GM23338 (cell line): ENCODE measurements around the gene GRAMD1B. TPM values are rescaled to one million over a fixed set of nuclear protein-coding genes. Genes with fewer than 3 reads are reported as not detected.

ENCODE experiments used
- ATAC-seq: fragments of 200-7000 bp; cut with Tn5 transposase; 3 replicates; pipeline ENCODE4 v1.9.1; 2020
- DNase-seq: peaks from one replicate; pipeline ENCODE4 v3.0.0-alpha.2; 2015; ENCODE audit warnings: low spot score
- H2AFZ ChIP-seq: fragments of 200-600 bp; sonication (generic); 2 replicates; pipeline ENCODE4 v1.8.0; 2016; ENCODE audit warnings: antibody characterized with exemption, mild to moderate bottlenecking, moderate library complexity
- H3F3A ChIP-seq: fragments of 200-600 bp; sonication (generic); replicated peaks from 2 replicates; pipeline ENCODE4 v1.8.0; 2017; ENCODE audit warnings: antibody characterized with exemption, mixed run types, low read depth
- H3K27ac ChIP-seq: fragments of 200-600 bp; sonication (generic); 2 replicates; pipeline ENCODE4 v1.6.1; 2016; ENCODE audit warnings: low read depth
- H3K27me3 ChIP-seq: fragments of 200-600 bp; sonication (generic); 2 replicates; pipeline ENCODE4 v1.8.0; 2016; ENCODE audit warnings: mild to moderate bottlenecking, mixed run types, moderate library complexity; ENCODE audit not compliant: insufficient read depth
- H3K36me3 ChIP-seq: fragments of 200-600 bp; sonication (generic); 2 replicates; pipeline ENCODE4 v1.8.0; 2016; ENCODE audit warnings: mild to moderate bottlenecking; ENCODE audit not compliant: insufficient read depth
- H3K4me1 ChIP-seq: fragments of 200-600 bp; sonication (generic); 2 replicates; pipeline ENCODE4 v1.8.0; 2016; ENCODE audit warnings: mild to moderate bottlenecking, moderate library complexity; ENCODE audit not compliant: insufficient read depth
- H3K4me2 ChIP-seq: fragments of 200-600 bp; sonication (generic); 2 replicates; pipeline ENCODE4 v1.7.1; 2017; ENCODE audit warnings: mixed run types
- H3K4me3 ChIP-seq: fragments of 200-600 bp; sonication (generic); 2 replicates; pipeline ENCODE4 v1.6.1; 2016; ENCODE audit warnings: mixed run types
- H3K79me2 ChIP-seq: fragments of 200-600 bp; sonication (generic); replicated peaks from 2 replicates; pipeline ENCODE4 v1.8.0; 2017; ENCODE audit warnings: mild to moderate bottlenecking; ENCODE audit not compliant: insufficient read depth
- H3K9me2 ChIP-seq: fragments of 200-600 bp; sonication (generic); 2 replicates; pipeline ENCODE4 v1.8.0; 2017; ENCODE audit not compliant: insufficient read depth
- H4K20me1 ChIP-seq: fragments of 200-600 bp; sonication (generic); replicated peaks from 2 replicates; pipeline ENCODE4 v1.8.0; 2017; ENCODE audit warnings: mild to moderate bottlenecking; ENCODE audit not compliant: insufficient read depth
- H3K27ac Mint-ChIP-seq: 2 replicates; pipeline ENCODE4 v1.8.0; 2020; ENCODE audit warnings: inconsistent platforms, mild to moderate bottlenecking, moderate library complexity, mixed read lengths
- H3K27me3 Mint-ChIP-seq: 3 replicates; pipeline ENCODE4 v1.8.0; 2022; ENCODE audit warnings: low read depth, mild to moderate bottlenecking, moderate library complexity, mixed read lengths, inconsistent platforms; ENCODE audit not compliant: insufficient read depth, poor library complexity
- H3K36me3 Mint-ChIP-seq: 3 replicates; pipeline ENCODE4 v1.8.0; 2021; ENCODE audit warnings: low read depth, mild to moderate bottlenecking, inconsistent platforms, moderate library complexity, mixed read lengths
- H3K4me1 Mint-ChIP-seq: 3 replicates; pipeline ENCODE4 v1.8.0; 2020; ENCODE audit warnings: mild to moderate bottlenecking, inconsistent platforms, mixed read lengths
- H3K4me3 Mint-ChIP-seq: 3 replicates; pipeline ENCODE4 v1.8.0; 2021; ENCODE audit warnings: moderate library complexity, mild to moderate bottlenecking, inconsistent platforms, mixed read lengths
- H3K9me3 Mint-ChIP-seq: 3 replicates; pipeline ENCODE4 v1.8.0; 2020; ENCODE audit warnings: moderate library complexity, mild to moderate bottlenecking, inconsistent platforms, mixed read lengths
- CREB1 ChIP-seq: fragments of 250-450 bp; sonication (Bioruptor Pico); IDR thresholded peaks from 2 replicates; pipeline ENCODE4 v1.5.0; 2020; ENCODE audit warnings: low read depth, mild to moderate bottlenecking, moderate library complexity
- EZH2 ChIP-seq: fragments of 200-600 bp; sonication (generic); IDR thresholded peaks from one replicate; pipeline ENCODE4 v1.8.0; 2017; ENCODE audit warnings: antibody characterized with exemption, mild to moderate bottlenecking, low read depth; ENCODE audit not compliant: unreplicated experiment
- EZH2phosphoT487 ChIP-seq: fragments of 200-600 bp; sonication (generic); IDR thresholded peaks from one replicate; pipeline ENCODE4 v1.8.1; 2018; ENCODE audit warnings: antibody characterized with exemption; ENCODE audit not compliant: unreplicated experiment
- JUNB ChIP-seq: IDR thresholded peaks from one replicate; pipeline ENCODE4 v1.6.1; 2016; ENCODE audit warnings: antibody characterized with exemption; ENCODE audit not compliant: unreplicated experiment
- NANOG ChIP-seq: IDR thresholded peaks from 2 replicates; pipeline ENCODE4 v1.6.1; 2016; ENCODE audit warnings: antibody characterized with exemption, borderline replicate concordance
- POLR2AphosphoS5 ChIP-seq: IDR thresholded peaks from 2 replicates; pipeline ENCODE4 v1.6.1; 2016; ENCODE audit warnings: antibody characterized with exemption, low read depth
- STAT1 ChIP-seq: IDR thresholded peaks from one replicate; pipeline ENCODE4 v1.6.1; 2016; ENCODE audit warnings: antibody characterized with exemption; ENCODE audit not compliant: unreplicated experiment
- ZNF114 ChIP-seq: fragments of 250-450 bp; sonication (Bioruptor Pico); IDR thresholded peaks from 2 replicates; pipeline ENCODE4 v1.5.0; 2020; ENCODE audit warnings: mild to moderate bottlenecking, moderate library complexity
- ZNF331 ChIP-seq: fragments of 250-450 bp; sonication (Bioruptor Pico); IDR thresholded peaks from 2 replicates; pipeline ENCODE4 v1.5.0; 2020; ENCODE audit warnings: low read depth, mild to moderate bottlenecking, moderate library complexity
- ZNF462 ChIP-seq: fragments of 250-450 bp; sonication (Bioruptor Pico); IDR thresholded peaks from 2 replicates; pipeline ENCODE4 v1.5.0; 2020; ENCODE audit warnings: mild to moderate bottlenecking, moderate library complexity
- polyA plus RNA-seq: library from polyadenylated mRNA; unstranded; fragments of >200 nt; fragmentation: Nextera tagmentation; extraction: Ambion mirVana; gene quantifications from 2 replicates; pipeline ENCODE4 v1.2.1, GENCODE V29; 2016
- total RNA-seq: library from RNA; depleted of rRNA; stranded (reverse); fragments of >200 nt; shearing (Covaris generic); gene quantifications from 2 replicates; pipeline ENCODE4 v1.2.3, GENCODE V29; 2014
- TF ChIP-seq, protein P1 (sequence below): IDR thresholded peaks from 2 replicates; pipeline ENCODE4 v1.6.1; 2016; ENCODE audit warnings: antibody characterized with exemption
- TF ChIP-seq, protein P2 (sequence below), 2 experiments: fragments of 200-600 bp in 1 of 2; sonication (generic) in 1 of 2; conservative IDR thresholded peaks; 2 replicates each; pipeline versions ENCODE4 v1.5.1 to v1.6.1; 2016 to 2017; ENCODE audit warnings: antibody characterized with exemption in 2 of 2, low read depth in 2 of 2, mild to moderate bottlenecking in 2 of 2, moderate library complexity in 1 of 2
- TF ChIP-seq, protein P3 (sequence below): IDR thresholded peaks from one replicate; pipeline ENCODE4 v1.6.1; 2018; ENCODE audit warnings: antibody characterized with exemption; ENCODE audit not compliant: unreplicated experiment

Gene GRAMD1B
- total and polyA plus RNA-seq, 2 experiments from 2014 or later: 3.7 to 24.3 TPM

DNA sequence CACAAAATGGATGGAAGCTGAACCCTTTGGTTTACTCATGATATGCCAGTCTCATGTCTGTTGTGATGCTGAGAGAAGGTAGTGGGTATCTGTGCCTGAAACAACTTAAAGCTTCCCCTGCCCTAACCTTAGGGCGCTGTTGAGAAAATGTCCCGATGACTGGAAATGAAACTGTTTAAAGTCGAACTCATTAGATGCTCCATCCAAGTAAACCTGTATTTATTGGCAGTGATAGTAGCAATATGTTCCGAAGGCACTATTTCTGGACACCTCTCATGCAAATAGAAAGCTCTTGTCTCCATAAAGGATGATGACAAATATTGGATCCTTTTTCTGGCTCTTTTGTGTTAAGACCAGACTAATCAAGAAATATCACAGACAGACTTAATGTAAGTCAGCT lies 86.2 kb downstream of the GRAMD1B start:
- no peaks in the 10 kb centered on the region for H3K36me3 Mint-ChIP-seq
- H3K4me3 Mint-ChIP-seq: no peak overlapping the region
- H4K20me1 ChIP-seq: no peaks in the 10 kb centered on the region

More for the DNA sequence above, 86.2 kb downstream of the GRAMD1B start:
- H3F3A ChIP-seq: no peaks in the 10 kb centered on the region
- H3K4me2 ChIP-seq: no peak overlapping the region
- peaks cover 32% of the 10 kb centered on the region for H3K4me1 ChIP-seq
- no peak overlapping the region for H2AFZ ChIP-seq
- no peaks in the 10 kb centered on the region for H3K9me2 ChIP-seq
- H3K4me3 ChIP-seq: no peak overlapping the region
- no peaks in the 10 kb centered on the region for H3K79me2 ChIP-seq
- ATAC-seq (no peak), DNase-seq (no peak)
- H3K36me3 ChIP-seq: no peaks in the 10 kb centered on the region
- Mint-ChIP-seq H3K9me3 (no peaks in the 10 kb centered on the region), H3K4me1 (peaks cover 32% of the 10 kb centered on the region), H3K27ac (no peak overlapping the region), H3K27me3 (peaks cover 1% of the 10 kb centered on the region)
- TF ChIP-seq, protein P1, sequence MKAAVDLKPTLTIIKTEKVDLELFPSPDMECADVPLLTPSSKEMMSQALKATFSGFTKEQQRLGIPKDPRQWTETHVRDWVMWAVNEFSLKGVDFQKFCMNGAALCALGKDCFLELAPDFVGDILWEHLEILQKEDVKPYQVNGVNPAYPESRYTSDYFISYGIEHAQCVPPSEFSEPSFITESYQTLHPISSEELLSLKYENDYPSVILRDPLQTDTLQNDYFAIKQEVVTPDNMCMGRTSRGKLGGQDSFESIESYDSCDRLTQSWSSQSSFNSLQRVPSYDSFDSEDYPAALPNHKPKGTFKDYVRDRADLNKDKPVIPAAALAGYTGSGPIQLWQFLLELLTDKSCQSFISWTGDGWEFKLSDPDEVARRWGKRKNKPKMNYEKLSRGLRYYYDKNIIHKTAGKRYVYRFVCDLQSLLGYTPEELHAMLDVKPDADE: no peak
- TF ChIP-seq NANOG (no peak), STAT1 (no peak), ZNF114 (CRISPR knock-in tag) (no peak), ZNF331 (CRISPR knock-in tag) (no peak), EZH2 (no peak), POLR2AphosphoS5 (no peak), CREB1 (CRISPR knock-in tag) (no peak), ZNF462 (no peak), EZH2phosphoT487 (no peak), JUNB (no peak)
- TF ChIP-seq, protein P2, sequence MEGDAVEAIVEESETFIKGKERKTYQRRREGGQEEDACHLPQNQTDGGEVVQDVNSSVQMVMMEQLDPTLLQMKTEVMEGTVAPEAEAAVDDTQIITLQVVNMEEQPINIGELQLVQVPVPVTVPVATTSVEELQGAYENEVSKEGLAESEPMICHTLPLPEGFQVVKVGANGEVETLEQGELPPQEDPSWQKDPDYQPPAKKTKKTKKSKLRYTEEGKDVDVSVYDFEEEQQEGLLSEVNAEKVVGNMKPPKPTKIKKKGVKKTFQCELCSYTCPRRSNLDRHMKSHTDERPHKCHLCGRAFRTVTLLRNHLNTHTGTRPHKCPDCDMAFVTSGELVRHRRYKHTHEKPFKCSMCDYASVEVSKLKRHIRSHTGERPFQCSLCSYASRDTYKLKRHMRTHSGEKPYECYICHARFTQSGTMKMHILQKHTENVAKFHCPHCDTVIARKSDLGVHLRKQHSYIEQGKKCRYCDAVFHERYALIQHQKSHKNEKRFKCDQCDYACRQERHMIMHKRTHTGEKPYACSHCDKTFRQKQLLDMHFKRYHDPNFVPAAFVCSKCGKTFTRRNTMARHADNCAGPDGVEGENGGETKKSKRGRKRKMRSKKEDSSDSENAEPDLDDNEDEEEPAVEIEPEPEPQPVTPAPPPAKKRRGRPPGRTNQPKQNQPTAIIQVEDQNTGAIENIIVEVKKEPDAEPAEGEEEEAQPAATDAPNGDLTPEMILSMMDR (conservative IDR thresholded peaks at IDR 0.05; ENCODE audit: low read depth in 2 of 2): no peak
- TF ChIP-seq, protein P3, sequence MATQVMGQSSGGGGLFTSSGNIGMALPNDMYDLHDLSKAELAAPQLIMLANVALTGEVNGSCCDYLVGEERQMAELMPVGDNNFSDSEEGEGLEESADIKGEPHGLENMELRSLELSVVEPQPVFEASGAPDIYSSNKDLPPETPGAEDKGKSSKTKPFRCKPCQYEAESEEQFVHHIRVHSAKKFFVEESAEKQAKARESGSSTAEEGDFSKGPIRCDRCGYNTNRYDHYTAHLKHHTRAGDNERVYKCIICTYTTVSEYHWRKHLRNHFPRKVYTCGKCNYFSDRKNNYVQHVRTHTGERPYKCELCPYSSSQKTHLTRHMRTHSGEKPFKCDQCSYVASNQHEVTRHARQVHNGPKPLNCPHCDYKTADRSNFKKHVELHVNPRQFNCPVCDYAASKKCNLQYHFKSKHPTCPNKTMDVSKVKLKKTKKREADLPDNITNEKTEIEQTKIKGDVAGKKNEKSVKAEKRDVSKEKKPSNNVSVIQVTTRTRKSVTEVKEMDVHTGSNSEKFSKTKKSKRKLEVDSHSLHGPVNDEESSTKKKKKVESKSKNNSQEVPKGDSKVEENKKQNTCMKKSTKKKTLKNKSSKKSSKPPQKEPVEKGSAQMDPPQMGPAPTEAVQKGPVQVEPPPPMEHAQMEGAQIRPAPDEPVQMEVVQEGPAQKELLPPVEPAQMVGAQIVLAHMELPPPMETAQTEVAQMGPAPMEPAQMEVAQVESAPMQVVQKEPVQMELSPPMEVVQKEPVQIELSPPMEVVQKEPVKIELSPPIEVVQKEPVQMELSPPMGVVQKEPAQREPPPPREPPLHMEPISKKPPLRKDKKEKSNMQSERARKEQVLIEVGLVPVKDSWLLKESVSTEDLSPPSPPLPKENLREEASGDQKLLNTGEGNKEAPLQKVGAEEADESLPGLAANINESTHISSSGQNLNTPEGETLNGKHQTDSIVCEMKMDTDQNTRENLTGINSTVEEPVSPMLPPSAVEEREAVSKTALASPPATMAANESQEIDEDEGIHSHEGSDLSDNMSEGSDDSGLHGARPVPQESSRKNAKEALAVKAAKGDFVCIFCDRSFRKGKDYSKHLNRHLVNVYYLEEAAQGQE: no peak
- no peak overlapping the region for H3K27ac ChIP-seq
- no peaks in the 10 kb centered on the region for H3K27me3 ChIP-seq
